GM12891 (cell line): ENCODE measurements around the gene PCED1B.

Experiments
- POLR2AphosphoS5 ChIP-seq: IDR thresholded peaks from 2 replicates; pipeline ENCODE4 v1.6.1; 2011; ENCODE audit warnings: low read depth, low read length, control low read depth
- SPI1 ChIP-seq: IDR thresholded peaks from 2 replicates; pipeline ENCODE4 v1.6.1; 2011; ENCODE audit warnings: low read depth, low read length, control low read depth

- TF ChIP-seq SPI1 (no peak), POLR2AphosphoS5 (no peak)
Measured at GRCh38 chr12:47249719-47250357, 170.4 kb downstream of the PCED1B start.
